Measurements from ENCODE around the gene CYLD. TPM values are rescaled to one million over a fixed set of nuclear protein-coding genes. Genes with fewer than 3 reads are reported as not detected.

CYLD gene
- total and polyA plus RNA-seq, 10 of the 15 experiments (the other 5 are each of a cell fraction or from before 2014, with no cell fraction given) = 19.2 to 106 (median 46.1) TPM

GRCh38 chr16:50731130-50731988 is 10.5 kb upstream of the CYLD start:
- SMC1A ChIA-PET (ENCODE audit: uncharacterized antibody, unreplicated experiment) = interaction anchor here (0.7 to 2.5 kb wide), 3 partner anchors 10 to 28 kb away, joined by 3 to 8 read pairs (median 3); partner anchors contain the start of gene CYLD
- H3K36me3 ChIP-seq (ENCODE audit: control insufficient read depth in 2 of 2, insufficient read depth in 2 of 2, low read length in 1 of 2) = peaks cover 3 to 5% of the 10 kb centered on the region in 2 experiments; a peak in 3 of 4 replicates
- H2AFZ ChIP-seq (ENCODE audit: control insufficient read depth, low read depth, low read length) = no peak overlapping the region
- CTCF ChIA-PET = interaction anchor here (1.1 kb wide), 1 partner anchor 60 kb away, joined by 3 read pairs; no protein-coding TSS in a partner anchor
- FAIRE-seq (no peak), DNase-seq (ENCODE audit: low read depth, low spot score) (no peak), ATAC-seq (no peak)
- no peaks in the 10 kb centered on the region for H3K27me3 ChIP-seq (replicated peaks in 1 of 2; ENCODE audit: control insufficient read depth in 2 of 2, insufficient read depth in 2 of 2, low read length in 1 of 2)
- RAD21 ChIA-PET (ENCODE audit: unreplicated experiment) = interaction anchor here (1.3 kb wide), 1 partner anchor 10 kb away, joined by 4 read pairs; the partner anchor contains the start of gene CYLD
- WGBS (ENCODE audit: insufficient coverage, insufficient replicate concordance, low lambda C conversion rate, missing lambda C conversion rate) = 87% methylated on average over 6 of the region's 6 CpGs
- H3K27ac ChIP-seq (ENCODE audit: control insufficient read depth, insufficient read depth) = no peak overlapping the region
- no peaks in the 10 kb centered on the region for H4K20me1 ChIP-seq (ENCODE audit: control insufficient read depth, insufficient read depth)
- H3K4me3 ChIP-seq = no peak overlapping the region
- H3K79me2 ChIP-seq (ENCODE audit: control insufficient read depth, insufficient read depth, low read length) = no peaks in the 10 kb centered on the region
- intact Hi-C loops (cut with micrococcal nuclease; ENCODE audit: unreplicated experiment) = no loop called here
- POLR2A ChIA-PET = no interaction called here
- H3K9ac ChIP-seq (ENCODE audit: control insufficient read depth, insufficient read depth, low read length) = no peak overlapping the region
- no peak overlapping the region for H3K4me2 ChIP-seq (ENCODE audit: control insufficient read depth, insufficient read depth)
- in situ Hi-C loops (cut with MboI) = no loop called here
- H3K4me1 ChIP-seq (ENCODE audit: control insufficient read depth, insufficient read depth, low read length) = peaks cover 14% of the 10 kb centered on the region
- BruUV-seq (replicated peaks) = no TSS peak
- H3K9me3 ChIP-seq (replicated peaks; ENCODE audit: control insufficient read depth, insufficient read depth, low read length) = no peaks in the 10 kb centered on the region
- no peak for TF ChIP-seq ZBTB4 (CRISPR knock-in tag; IDR thresholded peaks at IDR 0.05)
- TF ChIP-seq MYB (IDR thresholded peaks at IDR 0.05; ENCODE audit: borderline replicate concordance, low read depth, low read length) = no peak
- no peak for TF ChIP-seq SMC3 (IDR thresholded peaks at IDR 0.05; ENCODE audit: borderline replicate concordance, low read length)
- no peak for TF ChIP-seq RELB (IDR thresholded peaks at IDR 0.05; ENCODE audit: low read depth)
- no peak for TF ChIP-seq MYC (IDR thresholded peaks at IDR 0.05; ENCODE audit: insufficient read depth, insufficient read length, insufficient replicate concordance, low read length, severe bottlenecking)
- TF ChIP-seq CREB1 (IDR thresholded peaks at IDR 0.05; ENCODE audit: low read depth) = no peak
- no peak for TF ChIP-seq CUX1 (IDR thresholded peaks at IDR 0.05; ENCODE audit: insufficient replicate concordance, low read depth, low read length)
- no peak for TF ChIP-seq EED (IDR thresholded peaks at IDR 0.05; ENCODE audit: low read depth)
- no peak for TF ChIP-seq KLF5 (IDR thresholded peaks at IDR 0.05; ENCODE audit: partially characterized antibody)
- TF ChIP-seq ZNF622 (IDR thresholded peaks at IDR 0.05) = no peak
- no peak for TF ChIP-seq STAT3 (IDR thresholded peaks at IDR 0.05; ENCODE audit: low read depth, low read length)
